Measurements from ENCODE around the gene ATXN7. TPM values are rescaled to one million over a fixed set of nuclear protein-coding genes. Genes with fewer than 3 reads are reported as not detected.

The ATXN7 gene
- total RNA-seq, 4 donors from 2014 or later = 44.8 to 113 (median 51.0) TPM

DNA sequence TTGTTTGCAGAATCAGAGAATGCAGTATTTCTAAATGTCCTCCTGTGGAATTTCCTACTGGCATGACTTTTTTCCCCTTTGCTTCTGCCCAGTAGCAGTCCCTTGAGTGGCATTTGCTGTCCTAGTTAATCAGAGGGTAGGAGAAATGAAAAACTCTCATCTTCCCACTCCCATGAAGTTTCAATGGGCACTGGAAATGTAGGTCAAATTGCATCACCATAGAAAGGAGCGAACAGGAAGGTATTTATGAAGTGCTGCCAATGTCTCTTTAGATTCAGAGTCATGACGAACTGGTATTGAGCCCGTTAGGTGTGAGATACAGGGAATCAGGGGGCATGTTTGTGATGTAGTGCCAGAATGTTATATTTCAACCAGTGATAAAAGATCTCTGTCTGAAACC is 23.2 kb downstream of the ATXN7 start:
- intact Hi-C loops (cut with DNase I; ENCODE audit: low total_unique reads) (no loop called here), in situ Hi-C loops (cut with MboI; ENCODE audit: low pct_ligation_motif_present in 1 of 4, low pct_unique_long_range_greater_than_20kb in 1 of 4, low sequenced_read_pairs in 3 of 4) (no loop called here)
- no peaks in the 10 kb centered on the region for H3K9me3 ChIP-seq
- DNase-seq = no peak
- no peaks in the 10 kb centered on the region for H3K27me3 ChIP-seq
- 54 to 76% methylated on average over 2 to 3 of the region's 3 CpGs for WGBS, 2 donors (ENCODE audit: low coverage in 1 of 2)
- H3K27ac ChIP-seq = no peak overlapping the region
- no peaks in the 10 kb centered on the region for H3K36me3 ChIP-seq
- TF ChIP-seq POLR2A (IDR thresholded peaks at IDR 0.05) = no peak
- TF ChIP-seq, protein P1, sequence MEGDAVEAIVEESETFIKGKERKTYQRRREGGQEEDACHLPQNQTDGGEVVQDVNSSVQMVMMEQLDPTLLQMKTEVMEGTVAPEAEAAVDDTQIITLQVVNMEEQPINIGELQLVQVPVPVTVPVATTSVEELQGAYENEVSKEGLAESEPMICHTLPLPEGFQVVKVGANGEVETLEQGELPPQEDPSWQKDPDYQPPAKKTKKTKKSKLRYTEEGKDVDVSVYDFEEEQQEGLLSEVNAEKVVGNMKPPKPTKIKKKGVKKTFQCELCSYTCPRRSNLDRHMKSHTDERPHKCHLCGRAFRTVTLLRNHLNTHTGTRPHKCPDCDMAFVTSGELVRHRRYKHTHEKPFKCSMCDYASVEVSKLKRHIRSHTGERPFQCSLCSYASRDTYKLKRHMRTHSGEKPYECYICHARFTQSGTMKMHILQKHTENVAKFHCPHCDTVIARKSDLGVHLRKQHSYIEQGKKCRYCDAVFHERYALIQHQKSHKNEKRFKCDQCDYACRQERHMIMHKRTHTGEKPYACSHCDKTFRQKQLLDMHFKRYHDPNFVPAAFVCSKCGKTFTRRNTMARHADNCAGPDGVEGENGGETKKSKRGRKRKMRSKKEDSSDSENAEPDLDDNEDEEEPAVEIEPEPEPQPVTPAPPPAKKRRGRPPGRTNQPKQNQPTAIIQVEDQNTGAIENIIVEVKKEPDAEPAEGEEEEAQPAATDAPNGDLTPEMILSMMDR (IDR thresholded peaks at IDR 0.05) = no peak
- TF ChIP-seq POLR2AphosphoS5 (IDR thresholded peaks at IDR 0.05) = no peak
- no peak for TF ChIP-seq EP300 (IDR thresholded peaks at IDR 0.05; ENCODE audit: low read depth)
- peaks cover 0 to 5% (median 0%) of the 10 kb centered on the region in 4 donors for H3K4me1 ChIP-seq
- H3K4me3 ChIP-seq = no peak overlapping the region

DNA sequence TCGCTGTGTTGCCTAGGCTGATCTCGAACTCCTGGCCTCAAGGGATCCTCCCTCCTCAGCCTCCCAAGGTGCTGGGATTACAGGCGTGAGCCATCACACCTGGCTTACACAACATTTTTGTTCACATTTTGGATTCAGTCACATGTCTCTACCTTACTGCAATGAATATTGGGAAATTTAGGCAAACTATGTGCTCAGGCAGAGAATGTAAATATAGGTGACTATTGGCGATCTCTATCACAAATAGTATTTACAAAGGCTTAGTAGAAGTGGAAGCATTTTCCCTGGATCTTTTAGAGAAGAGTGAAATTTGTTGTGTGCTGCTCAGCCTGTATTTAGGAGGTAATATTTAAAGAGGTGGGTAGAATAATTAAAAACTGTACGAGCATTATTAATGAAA is 27.9 kb downstream of the ATXN7 start:
- in situ Hi-C loops (cut with MboI; ENCODE audit: low pct_ligation_motif_present in 1 of 4, low pct_unique_long_range_greater_than_20kb in 1 of 4, low sequenced_read_pairs in 3 of 4) = no loop called here
- H3K27me3 ChIP-seq = no peaks in the 10 kb centered on the region
- H3K36me3 ChIP-seq = no peaks in the 10 kb centered on the region
- H3K4me1 ChIP-seq = peaks cover 0 to 21% (median 2%) of the 10 kb centered on the region in 4 donors
- intact Hi-C loops (cut with DNase I; ENCODE audit: low total_unique reads) = loop anchor here (5.0 kb wide), 1 partner anchor 231 kb away; no protein-coding TSS in a partner anchor
- no peaks in the 10 kb centered on the region for H3K9me3 ChIP-seq
- H3K27ac ChIP-seq = no peak overlapping the region
- no peak for DNase-seq
- 90 to 100% methylated on average over 2 to 5 of the region's 5 CpGs for WGBS, 2 donors (ENCODE audit: low coverage in 1 of 2)
- TF ChIP-seq EP300 (IDR thresholded peaks at IDR 0.05; ENCODE audit: low read depth) (no peak), POLR2A (IDR thresholded peaks at IDR 0.05) (no peak), POLR2AphosphoS5 (IDR thresholded peaks at IDR 0.05) (no peak)
- TF ChIP-seq, protein P1 (IDR thresholded peaks at IDR 0.05) = no peak
- no peak overlapping the region for H3K4me3 ChIP-seq

DNA sequence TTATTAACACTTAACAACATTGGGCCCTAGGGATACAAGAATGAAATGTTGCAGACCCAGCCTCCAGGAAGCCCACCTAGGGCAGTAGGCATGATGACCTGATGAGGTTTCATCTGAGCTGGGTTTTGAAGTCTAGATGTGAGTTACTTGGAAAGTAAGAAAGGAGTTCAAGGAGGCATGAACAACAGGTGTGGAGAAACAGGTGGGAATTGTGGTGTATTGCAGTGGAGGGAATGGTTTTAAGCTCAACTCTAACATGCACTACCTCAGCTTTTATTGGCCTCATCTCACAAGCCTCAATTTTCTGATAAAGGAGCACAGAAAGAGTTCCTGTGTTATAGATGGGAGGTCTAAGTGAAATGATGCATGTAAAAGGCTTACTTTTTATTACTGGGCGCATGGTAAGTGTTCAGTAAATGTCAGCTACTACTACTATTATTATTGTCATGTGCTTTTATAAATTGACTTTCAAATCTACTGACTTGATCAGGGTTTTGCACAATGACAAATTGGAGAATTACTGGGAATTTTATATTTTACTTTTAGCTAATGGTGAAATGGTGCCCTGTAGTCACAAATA is 29.2 kb downstream of the ATXN7 start:
- Histone ChIP-seq H3K36me3 (no peaks in the 10 kb centered on the region), H3K4me3 (no peak overlapping the region), H3K9me3 (no peaks in the 10 kb centered on the region), H3K27me3 (no peaks in the 10 kb centered on the region), H3K27ac (no peak overlapping the region), H3K4me1 (peaks cover 0 to 17% (median 4%) of the 10 kb centered on the region in 4 donors)
- 86 to 100% methylated on average over 1 of the region's 1 CpG for WGBS, 2 donors (ENCODE audit: low coverage in 1 of 2)
- intact Hi-C loops (cut with DNase I; ENCODE audit: low total_unique reads) = loop anchor here (5.0 kb wide), 1 partner anchor 229 kb away; no protein-coding TSS in a partner anchor
- in situ Hi-C loops (cut with MboI; ENCODE audit: low pct_ligation_motif_present in 1 of 4, low pct_unique_long_range_greater_than_20kb in 1 of 4, low sequenced_read_pairs in 3 of 4) = no loop called here
- no peak for DNase-seq
- no peak for TF ChIP-seq POLR2A (IDR thresholded peaks at IDR 0.05)
- no peak for TF ChIP-seq EP300 (IDR thresholded peaks at IDR 0.05; ENCODE audit: low read depth)
- TF ChIP-seq, protein P1 (IDR thresholded peaks at IDR 0.05) = no peak
- TF ChIP-seq POLR2AphosphoS5 (IDR thresholded peaks at IDR 0.05) = no peak

DNA sequence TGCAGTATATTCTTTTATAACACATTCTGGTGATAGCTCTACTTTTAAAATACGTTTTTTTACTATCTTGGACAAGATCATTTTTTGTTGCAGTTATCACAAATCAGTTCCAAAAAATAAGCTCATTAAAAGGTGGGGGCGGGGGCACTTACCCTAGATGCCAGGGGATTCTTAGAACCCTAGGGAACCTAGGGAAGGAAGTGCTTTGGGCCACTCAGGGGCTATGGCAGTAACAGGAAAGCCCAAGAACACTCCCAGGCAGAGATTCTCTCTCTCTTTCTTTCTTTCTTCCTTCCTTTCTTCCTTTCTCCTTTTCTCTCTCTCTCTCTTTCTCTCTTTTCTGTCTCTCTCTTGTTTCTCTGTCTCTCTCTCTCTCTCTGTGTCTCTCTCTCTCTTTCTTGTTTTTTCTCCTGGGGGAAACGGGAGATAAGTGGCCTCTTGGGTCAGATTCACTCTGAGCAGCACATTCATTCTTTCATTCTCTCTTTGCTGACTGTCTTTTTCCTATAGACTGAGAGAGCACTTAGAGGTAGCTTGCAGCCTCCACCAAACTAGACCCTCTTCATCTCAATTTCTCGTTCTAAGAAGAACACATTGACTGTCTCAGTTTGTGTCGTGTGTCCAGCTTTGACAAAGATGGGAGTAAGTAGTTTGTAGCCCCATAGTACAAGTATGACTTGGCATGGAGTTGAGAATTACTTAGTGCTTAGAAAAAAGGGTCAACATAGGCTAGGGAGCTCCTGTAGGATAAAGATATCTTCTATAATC is 31.9 kb downstream of the ATXN7 start:
- in situ Hi-C loops (cut with MboI; ENCODE audit: low pct_ligation_motif_present in 1 of 4, low pct_unique_long_range_greater_than_20kb in 1 of 4, low sequenced_read_pairs in 3 of 4) = no loop called here
- no peak for DNase-seq

More for the DNA sequence above, 31.9 kb downstream of the ATXN7 start:
- 77 to 78% methylated on average over 5 of the region's 5 CpGs for WGBS, 2 donors (ENCODE audit: low coverage in 1 of 2)
- peaks cover 0 to 9% (median 2%) of the 10 kb centered on the region in 4 donors for H3K36me3 ChIP-seq
- intact Hi-C loops (cut with DNase I; ENCODE audit: low total_unique reads) = no loop called here
- TF ChIP-seq POLR2AphosphoS5 (IDR thresholded peaks at IDR 0.05) (no peak), EP300 (IDR thresholded peaks at IDR 0.05; ENCODE audit: low read depth) (no peak), POLR2A (IDR thresholded peaks at IDR 0.05) (no peak)
- TF ChIP-seq, protein P1 (IDR thresholded peaks at IDR 0.05) = no peak
- H3K9me3 ChIP-seq = no peaks in the 10 kb centered on the region
- H3K4me1 ChIP-seq = peaks cover 0 to 17% (median 4%) of the 10 kb centered on the region in 4 donors
- no peaks in the 10 kb centered on the region for H3K27me3 ChIP-seq
- H3K4me3 ChIP-seq = no peak overlapping the region
- no peak overlapping the region for H3K27ac ChIP-seq
